GM12864 (cell line): ENCODE measurements around the gene ARHGEF4.

ENCODE experiments used
- DNase-seq: peaks from one replicate; pipeline ENCODE4 v3.0.0-alpha.2; 2011; ENCODE audit warnings: low read depth
- H3K4me3 ChIP-seq: 2 replicates; pipeline ENCODE4 v1.5.1; 2011; ENCODE audit warnings: mild to moderate bottlenecking, low read depth, low read length, control low read depth
- CTCF ChIP-seq: IDR thresholded peaks from 2 replicates; pipeline ENCODE4 v1.5.1; 2011; ENCODE audit warnings: low read depth, mild to moderate bottlenecking, moderate library complexity, low read length, control low read depth, inconsistent platforms; ENCODE audit errors: missing control alignments

The ARHGEF4 gene

GRCh38 chr2:130917006-130917688 lies 80.4 kb downstream of the ARHGEF4 start:
- DNase-seq: no peak
- no peak overlapping the region for H3K4me3 ChIP-seq
- TF ChIP-seq CTCF: no peak

- H3K4me3 ChIP-seq: no peak overlapping the region
- no peak for TF ChIP-seq CTCF
- no peak for DNase-seq
These were observed 81.7 kb downstream of the ARHGEF4 start for GRCh38 chr2:130918393-130918792.

DNA sequence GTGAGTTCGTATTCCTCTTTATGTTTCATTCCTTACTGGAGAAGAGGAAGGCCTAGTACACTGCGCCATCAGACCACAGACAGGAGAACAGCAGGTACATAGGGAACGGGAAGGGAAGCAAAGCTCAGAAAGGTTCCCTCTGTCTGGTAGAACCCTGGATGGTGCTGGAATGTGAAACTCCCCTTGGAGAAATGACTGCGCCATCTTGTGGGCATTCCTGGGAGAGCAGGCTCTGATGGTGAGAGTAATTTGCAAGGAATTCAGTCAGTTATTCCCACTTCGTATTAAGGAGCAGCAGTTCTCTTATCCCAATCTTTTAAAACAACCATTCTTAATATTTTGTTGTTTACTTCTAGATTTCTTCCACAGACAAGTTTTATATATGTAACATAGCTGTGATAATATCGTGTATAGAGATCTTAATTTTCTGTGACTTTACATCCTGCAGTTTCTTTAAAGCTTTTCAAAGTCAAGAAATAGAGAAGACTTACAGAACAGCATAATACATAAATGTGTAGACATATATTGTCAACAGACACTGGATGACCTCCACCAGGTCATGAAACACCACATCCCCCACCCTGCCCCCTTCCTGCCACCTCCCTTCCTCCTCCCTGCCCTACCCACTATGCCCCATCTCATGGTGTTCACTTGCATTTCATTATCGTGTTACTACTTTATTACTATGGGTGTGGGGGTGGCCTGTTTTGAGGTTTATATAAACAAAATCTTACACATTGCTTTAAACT lies 83.9 kb downstream of the ARHGEF4 start:
- TF ChIP-seq CTCF: peak; percentile 85
- H3K4me3 ChIP-seq: no peak overlapping the region
- DNase-seq: peak; percentile 7

DNA sequence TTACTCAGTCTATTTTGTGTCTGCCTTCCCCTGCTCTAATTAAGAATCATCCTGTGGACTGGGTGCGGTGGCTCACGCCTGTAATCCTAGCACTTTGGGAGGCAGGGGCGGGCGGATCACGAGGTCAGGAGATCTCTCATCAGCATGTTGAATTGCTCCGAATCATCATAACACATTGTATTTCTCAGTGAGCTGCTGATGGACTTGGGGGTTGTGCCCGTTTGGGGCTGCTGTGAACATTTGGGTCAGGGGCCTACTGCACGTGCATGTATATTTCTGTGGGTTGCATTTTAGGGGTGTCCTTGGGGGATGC lies 84.4 kb downstream of the ARHGEF4 start:
- no peak for TF ChIP-seq CTCF
- H3K4me3 ChIP-seq: no peak overlapping the region
- DNase-seq: no peak

DNA sequence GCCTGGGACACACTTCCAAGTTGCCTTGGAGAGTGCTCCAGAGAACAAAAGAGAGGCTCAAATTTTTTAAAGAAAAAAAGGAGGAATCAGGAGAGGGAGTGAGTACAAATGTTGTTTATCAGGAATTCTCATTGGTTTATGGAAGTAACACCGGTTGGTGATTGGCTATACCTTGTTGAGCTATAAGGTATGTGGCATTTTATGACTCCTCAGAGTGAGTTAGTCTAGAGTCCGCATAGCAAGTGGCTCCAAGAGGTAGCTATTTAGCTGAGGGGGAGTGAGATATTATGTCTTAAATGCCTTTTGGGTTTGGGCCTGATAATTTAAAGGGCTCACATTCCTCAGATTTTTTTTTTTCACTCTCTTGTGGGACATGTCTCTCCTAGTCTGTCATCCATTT lies 85.7 kb downstream of the ARHGEF4 start:
- no peak for DNase-seq
- TF ChIP-seq CTCF: no peak
- no peak overlapping the region for H3K4me3 ChIP-seq

DNA sequence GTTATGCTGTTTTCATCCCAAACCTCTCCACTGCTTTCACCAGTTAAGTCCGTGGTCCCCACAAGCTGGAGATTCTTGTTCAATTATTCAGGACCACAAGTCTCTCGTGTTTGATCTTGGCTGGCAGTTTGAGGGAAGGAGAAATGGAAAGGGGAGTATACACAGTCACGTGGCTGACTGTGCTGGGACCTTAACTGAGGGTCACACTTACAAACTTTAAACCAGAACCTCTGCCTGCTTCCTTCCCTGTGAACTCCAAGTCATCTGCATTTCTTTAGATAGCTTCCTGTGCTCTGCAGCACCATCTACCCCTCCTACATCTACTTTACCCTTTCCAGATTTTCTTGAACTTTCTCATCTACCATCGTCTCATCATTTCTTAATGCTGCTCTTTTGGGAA lies 91.7 kb downstream of the ARHGEF4 start:
- TF ChIP-seq CTCF: no peak
- no peak overlapping the region for H3K4me3 ChIP-seq
- no peak for DNase-seq
